BE2C (cell line): ENCODE measurements around the gene SLC35F3.

ENCODE experiments used
- DNase-seq: peaks from one replicate; pipeline ENCODE4 v3.0.0-alpha.2; 2020
- H3K27me3 ChIP-seq: fragments of 250-450 bp; sonication (Bioruptor Pico); 2 replicates; pipeline ENCODE4 v1.5.1; 2020; ENCODE audit warnings: mild to moderate bottlenecking
- H3K36me3 ChIP-seq: fragments of 250-450 bp; sonication (Bioruptor Pico); 2 replicates; pipeline ENCODE4 v1.5.1; 2020; ENCODE audit warnings: mild to moderate bottlenecking
- H3K4me1 ChIP-seq: fragments of 250-450 bp; sonication (Bioruptor Pico); 2 replicates; pipeline ENCODE4 v1.5.1; 2020
- H3K4me3 ChIP-seq: 2 replicates; pipeline ENCODE4 v1.5.1; 2011; ENCODE audit warnings: low read depth, low read length
- H3K9me3 ChIP-seq: fragments of 250-450 bp; sonication (Bioruptor Pico); 2 replicates; pipeline ENCODE4 v1.5.1; 2020
- TF ChIP-seq, protein P1 (sequence below): IDR thresholded peaks from 2 replicates; pipeline ENCODE4 v1.5.1; 2012; ENCODE audit warnings: mild to moderate bottlenecking, low read depth, low read length

SLC35F3 gene

DNA sequence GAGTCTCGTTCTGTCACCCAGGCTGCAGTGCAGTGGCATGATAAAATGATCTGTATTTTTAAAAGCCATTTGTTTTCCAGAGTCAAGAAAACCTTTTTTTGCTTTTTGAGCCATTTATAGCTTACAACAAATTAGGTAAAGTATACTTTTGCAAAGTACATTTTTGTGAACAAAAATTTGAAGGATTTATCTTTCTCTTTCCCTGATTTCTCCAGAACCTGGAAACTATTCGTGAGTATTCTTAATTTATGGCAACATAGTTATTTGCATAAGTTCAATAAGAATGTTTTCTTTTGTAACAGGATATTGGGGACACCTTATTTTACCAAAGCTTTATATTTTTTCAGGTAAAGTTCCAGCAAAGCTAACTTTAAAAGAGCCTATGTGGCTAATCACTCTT, 37.4 kb upstream of the SLC35F3 start:
- Histone ChIP-seq H3K9me3 (no peaks in the 10 kb centered on the region), H3K4me1 (no peaks in the 10 kb centered on the region), H3K36me3 (no peaks in the 10 kb centered on the region), H3K27me3 (no peaks in the 10 kb centered on the region), H3K4me3 (no peak overlapping the region)
- DNase-seq = no peak
- TF ChIP-seq, protein P1, sequence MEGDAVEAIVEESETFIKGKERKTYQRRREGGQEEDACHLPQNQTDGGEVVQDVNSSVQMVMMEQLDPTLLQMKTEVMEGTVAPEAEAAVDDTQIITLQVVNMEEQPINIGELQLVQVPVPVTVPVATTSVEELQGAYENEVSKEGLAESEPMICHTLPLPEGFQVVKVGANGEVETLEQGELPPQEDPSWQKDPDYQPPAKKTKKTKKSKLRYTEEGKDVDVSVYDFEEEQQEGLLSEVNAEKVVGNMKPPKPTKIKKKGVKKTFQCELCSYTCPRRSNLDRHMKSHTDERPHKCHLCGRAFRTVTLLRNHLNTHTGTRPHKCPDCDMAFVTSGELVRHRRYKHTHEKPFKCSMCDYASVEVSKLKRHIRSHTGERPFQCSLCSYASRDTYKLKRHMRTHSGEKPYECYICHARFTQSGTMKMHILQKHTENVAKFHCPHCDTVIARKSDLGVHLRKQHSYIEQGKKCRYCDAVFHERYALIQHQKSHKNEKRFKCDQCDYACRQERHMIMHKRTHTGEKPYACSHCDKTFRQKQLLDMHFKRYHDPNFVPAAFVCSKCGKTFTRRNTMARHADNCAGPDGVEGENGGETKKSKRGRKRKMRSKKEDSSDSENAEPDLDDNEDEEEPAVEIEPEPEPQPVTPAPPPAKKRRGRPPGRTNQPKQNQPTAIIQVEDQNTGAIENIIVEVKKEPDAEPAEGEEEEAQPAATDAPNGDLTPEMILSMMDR = no peak

DNA sequence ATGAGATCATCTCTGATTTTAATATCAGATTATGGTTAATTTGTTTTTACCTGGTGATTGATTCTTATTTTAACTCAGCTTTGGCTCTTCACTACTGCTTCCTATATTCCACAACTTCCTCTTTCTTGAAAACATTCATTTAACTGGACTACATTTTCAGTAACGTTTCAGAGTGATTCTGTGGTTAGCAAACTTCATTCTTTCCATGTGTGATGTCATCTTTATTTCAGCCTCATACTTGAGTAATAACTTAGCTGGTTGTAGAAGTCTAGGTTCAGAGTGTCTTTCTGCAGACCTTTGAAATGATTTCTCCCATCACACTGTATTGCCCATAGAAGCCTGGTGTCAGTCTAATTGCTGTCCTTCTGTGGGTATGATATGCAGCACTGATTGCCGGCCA, 36.0 kb upstream of the SLC35F3 start:
- TF ChIP-seq, protein P1 = no peak
- no peak overlapping the region for H3K4me3 ChIP-seq
- no peaks in the 10 kb centered on the region for H3K4me1 ChIP-seq
- no peaks in the 10 kb centered on the region for H3K36me3 ChIP-seq
- H3K27me3 ChIP-seq = no peaks in the 10 kb centered on the region
- DNase-seq = no peak
- H3K9me3 ChIP-seq = no peaks in the 10 kb centered on the region

GRCh38 chr1:233869680-233870079, 34.8 kb upstream of the SLC35F3 start:
- H3K9me3 ChIP-seq = no peaks in the 10 kb centered on the region
- no peaks in the 10 kb centered on the region for H3K36me3 ChIP-seq
- no peaks in the 10 kb centered on the region for H3K4me1 ChIP-seq
- no peaks in the 10 kb centered on the region for H3K27me3 ChIP-seq
- DNase-seq = no peak
- no peak overlapping the region for H3K4me3 ChIP-seq
- TF ChIP-seq, protein P1 = no peak

- DNase-seq = no peak
- Histone ChIP-seq H3K4me3 (no peak overlapping the region), H3K9me3 (no peaks in the 10 kb centered on the region), H3K27me3 (no peaks in the 10 kb centered on the region), H3K36me3 (no peaks in the 10 kb centered on the region), H3K4me1 (no peaks in the 10 kb centered on the region)
- TF ChIP-seq, protein P1 = no peak
These were observed 30.8 kb upstream of the SLC35F3 start for GRCh38 chr1:233873666-233874065.

DNA sequence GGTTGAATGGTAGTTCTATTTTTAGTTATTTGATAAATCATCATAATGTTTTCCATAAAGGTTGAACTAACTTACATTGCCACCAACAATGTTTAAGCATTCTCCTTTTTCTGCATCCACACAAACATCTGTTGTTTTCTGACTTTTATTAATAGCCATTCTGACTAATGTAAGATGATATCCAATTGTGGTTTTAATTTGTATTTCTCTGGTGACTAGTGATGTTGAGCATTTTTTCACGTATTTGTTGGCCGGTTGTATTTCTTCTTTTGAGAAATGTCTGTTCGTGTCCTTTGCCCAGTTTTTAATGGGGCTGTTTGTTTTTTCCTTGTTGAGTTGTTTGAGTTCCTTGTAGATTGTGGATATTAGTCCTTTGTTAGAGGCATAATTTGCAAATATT, 24.6 kb upstream of the SLC35F3 start:
- TF ChIP-seq, protein P1 = no peak
- DNase-seq = no peak

GRCh38 chr1:233883671-233884070, 20.8 kb upstream of the SLC35F3 start:
- DNase-seq = no peak
- no peaks in the 10 kb centered on the region for H3K36me3 ChIP-seq
- H3K27me3 ChIP-seq = peaks cover 5% of the 10 kb centered on the region; the same call in 1 of the 2 replicates
- H3K4me3 ChIP-seq = no peak overlapping the region
- TF ChIP-seq, protein P1 = no peak
- H3K4me1 ChIP-seq = no peaks in the 10 kb centered on the region
- no peaks in the 10 kb centered on the region for H3K9me3 ChIP-seq

More for the DNA sequence above, 24.6 kb upstream of the SLC35F3 start:
- Histone ChIP-seq H3K4me3 (no peak overlapping the region), H3K4me1 (no peaks in the 10 kb centered on the region), H3K36me3 (no peaks in the 10 kb centered on the region), H3K9me3 (no peaks in the 10 kb centered on the region), H3K27me3 (no peaks in the 10 kb centered on the region)
